Ishikawa (cell line): ENCODE measurements around the gene TMEM138.

Source experiments
- CREB1 ChIP-seq: IDR thresholded peaks from 2 replicates; pipeline ENCODE4 v1.6.1; 2012; ENCODE audit warnings: low read depth
- EGR1 ChIP-seq: IDR thresholded peaks from 2 replicates; pipeline ENCODE4 v1.6.1; 2012
- EP300 ChIP-seq: IDR thresholded peaks from 2 replicates; pipeline ENCODE4 v1.6.1; 2012; ENCODE audit warnings: borderline replicate concordance
- FOXM1 ChIP-seq: IDR thresholded peaks from 2 replicates; pipeline ENCODE4 v1.6.1; 2012; ENCODE audit warnings: low read depth, borderline replicate concordance
- NFIC ChIP-seq: IDR thresholded peaks from 2 replicates; pipeline ENCODE4 v1.6.1; 2012
- RAD21 ChIP-seq: IDR thresholded peaks from 2 replicates; pipeline ENCODE4 v1.6.1; 2012; ENCODE audit warnings: low read depth
- TAF1 ChIP-seq: IDR thresholded peaks from 2 replicates; pipeline ENCODE4 v1.6.1; 2012; ENCODE audit warnings: low read depth, mild to moderate bottlenecking
- TCF12 ChIP-seq: IDR thresholded peaks from 2 replicates; pipeline ENCODE4 v1.6.1; 2012; ENCODE audit warnings: low read depth
- TEAD4 ChIP-seq: IDR thresholded peaks from 2 replicates; pipeline ENCODE4 v1.6.1; 2012
- YY1 ChIP-seq: IDR thresholded peaks from 2 replicates; pipeline ENCODE4 v1.6.1; 2012; ENCODE audit warnings: low read depth
- ZBTB7A ChIP-seq: IDR thresholded peaks from 2 replicates; pipeline ENCODE4 v1.6.1; 2012; ENCODE audit warnings: low read depth
- TF ChIP-seq, protein P1 (sequence below): IDR thresholded peaks from 2 replicates; pipeline ENCODE4 v1.6.1; 2012
- TF ChIP-seq, protein P2 (sequence below): IDR thresholded peaks from 2 replicates; pipeline ENCODE4 v1.6.1; 2012; ENCODE audit warnings: low read depth, mild to moderate bottlenecking
- TF ChIP-seq, protein P3 (sequence below): IDR thresholded peaks from 2 replicates; pipeline ENCODE4 v1.6.1; 2012

DNA sequence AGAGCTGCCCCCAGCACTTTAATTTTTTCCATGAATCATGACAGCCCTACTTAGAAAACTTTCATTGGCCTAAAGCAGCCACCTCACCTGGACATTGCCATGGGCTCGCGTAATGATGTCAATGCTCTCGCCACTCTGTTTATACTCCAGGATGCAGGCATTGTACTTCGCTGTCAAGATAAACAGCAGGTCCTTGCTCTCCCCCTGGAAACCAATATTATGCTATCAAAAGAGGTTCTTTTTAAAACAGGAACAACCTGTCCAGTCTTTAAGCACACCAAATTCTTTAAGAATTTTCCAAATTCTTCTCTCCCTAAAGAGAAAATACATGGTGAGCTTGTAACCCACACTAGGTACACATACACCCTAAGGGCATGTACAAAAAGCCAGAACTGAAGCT is 32.3 kb upstream of the TMEM138 start:
- TF ChIP-seq, protein P1, sequence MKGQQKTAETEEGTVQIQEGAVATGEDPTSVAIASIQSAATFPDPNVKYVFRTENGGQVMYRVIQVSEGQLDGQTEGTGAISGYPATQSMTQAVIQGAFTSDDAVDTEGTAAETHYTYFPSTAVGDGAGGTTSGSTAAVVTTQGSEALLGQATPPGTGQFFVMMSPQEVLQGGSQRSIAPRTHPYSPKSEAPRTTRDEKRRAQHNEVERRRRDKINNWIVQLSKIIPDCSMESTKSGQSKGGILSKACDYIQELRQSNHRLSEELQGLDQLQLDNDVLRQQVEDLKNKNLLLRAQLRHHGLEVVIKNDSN: no peak
- TF ChIP-seq, protein P2, sequence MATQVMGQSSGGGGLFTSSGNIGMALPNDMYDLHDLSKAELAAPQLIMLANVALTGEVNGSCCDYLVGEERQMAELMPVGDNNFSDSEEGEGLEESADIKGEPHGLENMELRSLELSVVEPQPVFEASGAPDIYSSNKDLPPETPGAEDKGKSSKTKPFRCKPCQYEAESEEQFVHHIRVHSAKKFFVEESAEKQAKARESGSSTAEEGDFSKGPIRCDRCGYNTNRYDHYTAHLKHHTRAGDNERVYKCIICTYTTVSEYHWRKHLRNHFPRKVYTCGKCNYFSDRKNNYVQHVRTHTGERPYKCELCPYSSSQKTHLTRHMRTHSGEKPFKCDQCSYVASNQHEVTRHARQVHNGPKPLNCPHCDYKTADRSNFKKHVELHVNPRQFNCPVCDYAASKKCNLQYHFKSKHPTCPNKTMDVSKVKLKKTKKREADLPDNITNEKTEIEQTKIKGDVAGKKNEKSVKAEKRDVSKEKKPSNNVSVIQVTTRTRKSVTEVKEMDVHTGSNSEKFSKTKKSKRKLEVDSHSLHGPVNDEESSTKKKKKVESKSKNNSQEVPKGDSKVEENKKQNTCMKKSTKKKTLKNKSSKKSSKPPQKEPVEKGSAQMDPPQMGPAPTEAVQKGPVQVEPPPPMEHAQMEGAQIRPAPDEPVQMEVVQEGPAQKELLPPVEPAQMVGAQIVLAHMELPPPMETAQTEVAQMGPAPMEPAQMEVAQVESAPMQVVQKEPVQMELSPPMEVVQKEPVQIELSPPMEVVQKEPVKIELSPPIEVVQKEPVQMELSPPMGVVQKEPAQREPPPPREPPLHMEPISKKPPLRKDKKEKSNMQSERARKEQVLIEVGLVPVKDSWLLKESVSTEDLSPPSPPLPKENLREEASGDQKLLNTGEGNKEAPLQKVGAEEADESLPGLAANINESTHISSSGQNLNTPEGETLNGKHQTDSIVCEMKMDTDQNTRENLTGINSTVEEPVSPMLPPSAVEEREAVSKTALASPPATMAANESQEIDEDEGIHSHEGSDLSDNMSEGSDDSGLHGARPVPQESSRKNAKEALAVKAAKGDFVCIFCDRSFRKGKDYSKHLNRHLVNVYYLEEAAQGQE: no peak
- no peak for TF ChIP-seq EGR1
- TF ChIP-seq, protein P3, sequence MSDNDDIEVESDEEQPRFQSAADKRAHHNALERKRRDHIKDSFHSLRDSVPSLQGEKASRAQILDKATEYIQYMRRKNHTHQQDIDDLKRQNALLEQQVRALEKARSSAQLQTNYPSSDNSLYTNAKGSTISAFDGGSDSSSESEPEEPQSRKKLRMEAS: no peak
- no peak for TF ChIP-seq TCF12
- no peak for TF ChIP-seq YY1
- TF ChIP-seq TAF1: no peak
- no peak for TF ChIP-seq TEAD4
- TF ChIP-seq NFIC: no peak
- no peak for TF ChIP-seq EP300
- no peak for TF ChIP-seq FOXM1
- no peak for TF ChIP-seq RAD21
- TF ChIP-seq ZBTB7A: no peak
- TF ChIP-seq CREB1: no peak
